Type B pancreatic cell (in vitro differentiated cells): ENCODE results near the gene WT1. TPM values are rescaled to one million over a fixed set of nuclear protein-coding genes. Genes with fewer than 3 reads are reported as not detected.

Experiments
- DNase-seq: peaks from one replicate; pipeline ENCODE4 v3.0.0; 2021; ENCODE audit warnings: mixed read lengths; ENCODE audit not compliant: unreplicated experiment; ENCODE audit errors: extremely low spot score
- H3K27ac Mint-ChIP-seq: 2 replicates; pipeline ENCODE4 v1.8.0; 2021; ENCODE audit warnings: mild to moderate bottlenecking, mixed read lengths
- H3K27me3 Mint-ChIP-seq: 2 replicates; pipeline ENCODE4 v1.8.0; 2021; ENCODE audit warnings: mixed read lengths
- H3K36me3 Mint-ChIP-seq: 2 replicates; pipeline ENCODE4 v1.8.0; 2021; ENCODE audit warnings: mixed read lengths
- H3K4me1 Mint-ChIP-seq: one replicate; pipeline ENCODE4 v1.8.0; 2021; ENCODE audit warnings: mixed read lengths; ENCODE audit not compliant: unreplicated experiment
- H3K4me3 Mint-ChIP-seq: 2 replicates; pipeline ENCODE4 v1.8.0; 2021; ENCODE audit warnings: mild to moderate bottlenecking, mixed read lengths
- H3K9me3 Mint-ChIP-seq: 2 replicates; pipeline ENCODE4 v1.8.0; 2021; ENCODE audit warnings: mixed read lengths
- CTCF ChIP-seq: fragments of 200-600 bp; sonication (generic); conservative IDR thresholded peaks from 2 replicates; pipeline ENCODE4 v1.5.0; 2021; ENCODE audit warnings: antibody characterized with exemption, mild to moderate bottlenecking
- total RNA-seq: library from RNA; stranded (reverse); gene quantifications from 2 replicates; pipeline ENCODE4 v1.2.1, GENCODE V29; 2021; ENCODE audit warnings: low replicate concordance

The WT1 gene
- total RNA-seq, 1 donor from 2014 or later: 5.2 TPM

- DNase-seq: no peak
- Mint-ChIP-seq H3K27me3 (peaks cover 34% of the 10 kb centered on the region), H3K27ac (no peak overlapping the region), H3K9me3 (no peaks in the 10 kb centered on the region), H3K36me3 (no peaks in the 10 kb centered on the region), H3K4me3 (no peak overlapping the region), H3K4me1 (no peaks in the 10 kb centered on the region)
- TF ChIP-seq CTCF: no peak
Measured at GRCh38 chr11:32391479-32391878, 43.9 kb downstream of the WT1 start.

- no peak for DNase-seq
- H3K4me3 Mint-ChIP-seq: no peak overlapping the region
- H3K36me3 Mint-ChIP-seq: no peaks in the 10 kb centered on the region
- no peaks in the 10 kb centered on the region for H3K4me1 Mint-ChIP-seq
- H3K27ac Mint-ChIP-seq: no peak overlapping the region
- peaks cover 40% of the 10 kb centered on the region for H3K27me3 Mint-ChIP-seq
- H3K9me3 Mint-ChIP-seq: no peaks in the 10 kb centered on the region
- no peak for TF ChIP-seq CTCF
Measured at GRCh38 chr11:32390712-32391111, 44.6 kb downstream of the WT1 start.

- Mint-ChIP-seq H3K4me1 (no peaks in the 10 kb centered on the region), H3K36me3 (no peaks in the 10 kb centered on the region), H3K4me3 (no peak overlapping the region), H3K27me3 (peaks cover 41% of the 10 kb centered on the region), H3K27ac (no peak overlapping the region), H3K9me3 (no peaks in the 10 kb centered on the region)
- DNase-seq: no peak
- no peak for TF ChIP-seq CTCF
Measured at GRCh38 chr11:32388871-32389770, 46.2 kb downstream of the WT1 start.

GRCh38 chr11:32388365-32388764 is 47.0 kb downstream of the WT1 start:
- H3K36me3 Mint-ChIP-seq: no peaks in the 10 kb centered on the region
- no peaks in the 10 kb centered on the region for H3K9me3 Mint-ChIP-seq
- no peak overlapping the region for H3K4me3 Mint-ChIP-seq
- peaks cover 44% of the 10 kb centered on the region for H3K27me3 Mint-ChIP-seq
- no peaks in the 10 kb centered on the region for H3K4me1 Mint-ChIP-seq
- H3K27ac Mint-ChIP-seq: no peak overlapping the region
- no peak for TF ChIP-seq CTCF
- DNase-seq: no peak

GRCh38 chr11:32387411-32387810 is 47.9 kb downstream of the WT1 start:
- TF ChIP-seq CTCF: no peak
- no peak overlapping the region for H3K27ac Mint-ChIP-seq
- H3K27me3 Mint-ChIP-seq: peaks cover 52% of the 10 kb centered on the region
- DNase-seq: no peak
- no peaks in the 10 kb centered on the region for H3K4me1 Mint-ChIP-seq
- H3K9me3 Mint-ChIP-seq: no peaks in the 10 kb centered on the region
- H3K4me3 Mint-ChIP-seq: no peak overlapping the region
- no peaks in the 10 kb centered on the region for H3K36me3 Mint-ChIP-seq
